GM12878 (cell line): ENCODE measurements around the gene ATP2A1. TPM values are rescaled to one million over a fixed set of nuclear protein-coding genes. Genes with fewer than 3 reads are reported as not detected.

ENCODE experiments used
- ATAC-seq: fragments of 200-7000 bp; cut with Tn5 transposase; 3 replicates; pipeline ENCODE4 v1.9.1; 2020; ENCODE audit warnings: mild to moderate bottlenecking, moderate library complexity
- BruUV-seq: library from RNA; stranded (reverse); fragments of 400-500 nt; replicated peaks from 2 replicates; lab custom pipeline; 2021; lab: Mats Ljungman, UMichigan
- CTCF ChIA-PET: fragments of 300-600 bp; sonication (Branson Sonifier 250); formaldehyde crosslinking; extraction: SDS; loops from one replicate; lab custom pipeline; 2021; ENCODE audit warnings: inconsistent platforms; lab: Yijun Ruan, JAX
- POLR2A ChIA-PET: fragments of 350-600 bp; formaldehyde crosslinking; extraction: SDS; loops from one replicate; lab custom pipeline; 2021; ENCODE audit warnings: inconsistent platforms; lab: Charles Lee
- RAD21 ChIA-PET: fragments of 300-600 bp; sonication (Branson Sonifier 250); formaldehyde crosslinking; loops from one replicate; lab custom pipeline; 2023; ENCODE audit warnings: antibody characterized with exemption; ENCODE audit not compliant: unreplicated experiment; lab: Charles Lee
- SMC1A ChIA-PET: fragments of 300-600 bp; sonication (Branson Sonifier 250); formaldehyde crosslinking; loops from one replicate; lab custom pipeline; 2023; ENCODE audit not compliant: unreplicated experiment, uncharacterized antibody; lab: Charles Lee
- DNase-seq: peaks from one replicate; pipeline ENCODE4 v3.0.0-alpha.2; 2011; ENCODE audit warnings: low read depth, low spot score
- FAIRE-seq: peaks from 3 replicates; lab custom pipeline; 2011; peaks lifted over from hg19 to GRCh38; lab: Jason Lieb, UNC
- H2AFZ ChIP-seq: 2 replicates; pipeline ENCODE4 v1.6.0; 2011; ENCODE audit warnings: low read depth, low read length, control low read depth; ENCODE audit not compliant: control insufficient read depth
- H3K27ac ChIP-seq: 2 replicates; pipeline ENCODE4 v1.5.1; 2011; ENCODE audit warnings: control low read depth; ENCODE audit not compliant: control insufficient read depth, insufficient read depth
- H3K27me3 ChIP-seq, 2 experiments: replicated peaks in 1 of 2; 2 replicates each; pipeline versions ENCODE4 v1.6.0 to v1.6.1; 2011; ENCODE audit warnings: low read length in 1 of 2; ENCODE audit not compliant: control insufficient read depth in 2 of 2, insufficient read depth in 2 of 2
- H3K36me3 ChIP-seq, 2 experiments: 2 replicates each; pipeline ENCODE4 v1.5.1; 2011; ENCODE audit warnings: low read length in 1 of 2; ENCODE audit not compliant: control insufficient read depth in 2 of 2, insufficient read depth in 2 of 2
- H3K4me1 ChIP-seq: 2 replicates; pipeline ENCODE4 v1.6.1; 2011; ENCODE audit warnings: mild to moderate bottlenecking, low read length, moderate library complexity, mixed read lengths; ENCODE audit not compliant: control insufficient read depth, insufficient read depth
- H3K4me2 ChIP-seq: 2 replicates; pipeline ENCODE4 v1.6.0; 2011; ENCODE audit warnings: control low read depth; ENCODE audit not compliant: control insufficient read depth, insufficient read depth
- H3K4me3 ChIP-seq: fragments of 200-600 bp; sonication (generic); 2 replicates; pipeline ENCODE4 v1.5.1; 2016
- H3K79me2 ChIP-seq: 2 replicates; pipeline ENCODE4 v1.6.0; 2011; ENCODE audit warnings: low read length; ENCODE audit not compliant: control insufficient read depth, insufficient read depth
- H3K9ac ChIP-seq: 2 replicates; pipeline ENCODE4 v1.8.0; 2011; ENCODE audit warnings: low read length, control low read depth, mixed read lengths; ENCODE audit not compliant: control insufficient read depth, insufficient read depth
- H3K9me3 ChIP-seq: replicated peaks from 3 replicates; pipeline ENCODE4 v1.5.1; 2011; ENCODE audit warnings: mild to moderate bottlenecking, low read length; ENCODE audit not compliant: control insufficient read depth, insufficient read depth
- H4K20me1 ChIP-seq: 2 replicates; pipeline ENCODE4 v1.6.0; 2011; ENCODE audit not compliant: control insufficient read depth, insufficient read depth
- BACH1 ChIP-seq: fragments of 450-650 bp; IDR thresholded peaks from 2 replicates; pipeline ENCODE4 v1.6.1; 2017; ENCODE audit warnings: mild to moderate bottlenecking, borderline replicate concordance
- HSF1 ChIP-seq: fragments of 150-350 bp; IDR thresholded peaks from 2 replicates; pipeline ENCODE4 v1.6.1; 2014; ENCODE audit warnings: mild to moderate bottlenecking, low read depth, low read length
- IRF5 ChIP-seq: fragments of 450-650 bp; IDR thresholded peaks from 2 replicates; pipeline ENCODE4 v1.6.1; 2017; ENCODE audit warnings: borderline replicate concordance
- KLF5 ChIP-seq: fragments of 450-650 bp; IDR thresholded peaks from 2 replicates; pipeline ENCODE4 v1.6.1; 2014; ENCODE audit warnings: mild to moderate bottlenecking; ENCODE audit not compliant: partially characterized antibody
- LARP7 ChIP-seq: fragments of 450-650 bp; IDR thresholded peaks from 2 replicates; pipeline ENCODE4 v1.6.1; 2017; ENCODE audit warnings: mild to moderate bottlenecking
- MAX ChIP-seq: IDR thresholded peaks from 2 replicates; pipeline ENCODE4 v1.6.1; 2012; ENCODE audit warnings: low read depth, low read length, improper control_type of control experiment
- MXI1 ChIP-seq: fragments of 150-350 bp; IDR thresholded peaks from 2 replicates; pipeline ENCODE4 v1.6.1; 2011; ENCODE audit warnings: low read depth, mild to moderate bottlenecking, inconsistent platforms, low read length, improper control_type of control experiment
- NR2C1 ChIP-seq: fragments of 450-650 bp; IDR thresholded peaks from 2 replicates; pipeline ENCODE4 v1.6.1; 2017; ENCODE audit warnings: antibody characterized with exemption, mild to moderate bottlenecking, moderate library complexity
- NRF1 ChIP-seq: conservative IDR thresholded peaks from 2 replicates; pipeline ENCODE4 v1.6.1; 2011; ENCODE audit warnings: mild to moderate bottlenecking, low read depth, low read length, improper control_type of control experiment
- ZNF384 ChIP-seq: IDR thresholded peaks from 2 replicates; pipeline ENCODE4 v1.6.1; 2012; ENCODE audit warnings: low read depth, mild to moderate bottlenecking, low read length, improper control_type of control experiment, borderline replicate concordance
- WGBS: methylation state at CpG from one replicate; pipeline ENCODE4 v1.1.6; 2016; ENCODE audit warnings: low lambda C conversion rate; ENCODE audit not compliant: insufficient replicate concordance, insufficient coverage; ENCODE audit errors: missing lambda C conversion rate; 5-methylcytosine and 5-hydroxymethylcytosine counted together
- in situ Hi-C: fragments of 300-500 bp; cut with MboI; formaldehyde crosslinking; loops from 9 replicates; pipeline ENCODE4 v1.14.3; 2018; ENCODE audit warnings: mixed read lengths
- intact Hi-C: fragments of 100-400 bp; cut with micrococcal nuclease; formaldehyde crosslinking; loops from one replicate; pipeline ENCODE4 v1.14.2; 2022; ENCODE audit not compliant: unreplicated experiment
- polyA plus RNA-seq, 11 experiments: library from polyadenylated mRNA; depleted of rRNA in 4 of 11; unstranded in 6 of 11; stranded (reverse) in 5 of 11; fragments of >200 nt; fragmentation: Nextera tagmentation in 4 of 11; fragmentation: Illumina TruSeq in 1 of 11; extraction: Ambion mirVana in 4 of 11; extraction: Trizol in 1 of 11; gene quantifications; 1 replicate in 1 of 11; 2 replicates in 10 of 11; pipeline versions ENCODE4 v1.2.1 to v1.2.3, GENCODE V29; 2011 to 2016; ENCODE audit warnings: inconsistent platforms in 2 of 11, missing spikeins in 2 of 11, low read depth in 1 of 11
- total RNA-seq, 4 experiments: library from RNA; depleted of rRNA in 3 of 4; stranded (reverse); fragments of >200 nt in 3 of 4; fragmentation: Illumina TruSeq in 1 of 4; extraction: Trizol in 1 of 4; gene quantifications; 2 replicates each; pipeline versions ENCODE4 v1.2.1 to v1.2.3, GENCODE V29; 2013 to 2021

Gene ATP2A1
- total and polyA plus RNA-seq, 10 of the 15 experiments (the other 5 are each of a cell fraction or from before 2014, with no cell fraction given) = 0.13 to 1.7 (median 0.88) TPM

- TF ChIP-seq NR2C1 = no peak
- TF ChIP-seq HSF1 = no peak
- no peak for TF ChIP-seq LARP7
- no peak for TF ChIP-seq MXI1
- no peak for TF ChIP-seq IRF5
- no peak for TF ChIP-seq NRF1
- TF ChIP-seq KLF5 = no peak
These were observed 33.0 kb upstream of the ATP2A1 start (continued) for GRCh38 chr16:28845293-28845692.

GRCh38 chr16:28845761-28846079 lies 32.6 kb upstream of the ATP2A1 start:
- ChIA-PET POLR2A (interaction anchor here (4.2 to 4.9 kb wide), 2 partner anchors 17 to 23 kb away, joined by 28 to 43 read pairs; partner anchors contain the start of genes ATXN2L and SH2B1), SMC1A (interaction anchor here (1.0 to 4.1 kb wide), 6 partner anchors 17 to 108 kb away, joined by 3 to 27 read pairs (median 10); partner anchors contain the start of genes CD19, RABEP2 and SH2B1), CTCF (interaction anchor here (0.9 to 4.0 kb wide), 7 partner anchors 17 to 100 kb away, joined by 3 to 21 read pairs (median 3); partner anchors contain the start of genes CD19 and SH2B1), RAD21 (interaction anchor here (1.0 to 3.4 kb wide), 6 partner anchors 17 to 99 kb away, joined by 4 to 22 read pairs (median 5); partner anchors contain the start of gene CD19)
- no TSS peak for BruUV-seq
- intact Hi-C loops = loop anchor here (1.0 to 2.0 kb wide), 4 partner anchors 19 to 79 kb away; partner anchors contain the start of genes ATP2A1 and RABEP2
- in situ Hi-C loops = no loop called here
- FAIRE-seq (no peak), DNase-seq (no peak), ATAC-seq (peak; percentile 3)
- Histone ChIP-seq H4K20me1 (no peaks in the 10 kb centered on the region), H3K79me2 (peaks cover 23% of the 10 kb centered on the region), H3K27ac (peak overlapping the region; percentile 81), H3K9ac (peak overlapping the region; percentile 93), H3K27me3 (no peaks in the 10 kb centered on the region), H2AFZ (peak overlapping the region; percentile 40), H3K4me3 (peak overlapping the region; percentile 96), H3K36me3 (peaks cover 9 to 10% of the 10 kb centered on the region in 2 experiments; a peak in 3 of 4 replicates), H3K4me2 (peak overlapping the region; percentile 90), H3K9me3 (no peaks in the 10 kb centered on the region), H3K4me1 (peaks cover 9% of the 10 kb centered on the region)
- WGBS = under 1% methylated on average over 16 of the region's 16 CpGs
- TF ChIP-seq MAX (no peak), BACH1 (no peak), ZNF384 (0 out of 2 replicates have a peak, but pooled peaks have one; percentile 2)
